ENCODE measurements around the gene RNF157.

RNF157 gene

GRCh38 chr17:76140661-76141211 is 99.6 kb downstream of the RNF157 start:
- DNase-seq (ENCODE audit: low read depth in 2 of 2) = no peak

- no peak for DNase-seq (ENCODE audit: low read depth in 2 of 2)
Measured at GRCh38 chr17:76139801-76140660, 100.3 kb downstream of the RNF157 start.

- no peak for DNase-seq (ENCODE audit: low read depth in 2 of 2)
Measured at GRCh38 chr17:76138896-76139752, 101.2 kb downstream of the RNF157 start.

GRCh38 chr17:76138234-76138895 is 101.9 kb downstream of the RNF157 start:
- no peak for DNase-seq (ENCODE audit: low read depth in 2 of 2)

GRCh38 chr17:76137351-76138233 is 102.7 kb downstream of the RNF157 start:
- no peak for DNase-seq (ENCODE audit: low read depth in 2 of 2)

GRCh38 chr17:76137001-76137350 is 103.3 kb downstream of the RNF157 start:
- DNase-seq (ENCODE audit: low read depth in 2 of 2) = no peak

- DNase-seq (ENCODE audit: low read depth in 2 of 2) = no peak
Measured at GRCh38 chr17:76136276-76137000, 103.9 kb downstream of the RNF157 start.

- no peak for DNase-seq (ENCODE audit: low read depth in 2 of 2)
Measured at GRCh38 chr17:76135810-76136188, 104.5 kb downstream of the RNF157 start.

- no peak for DNase-seq (ENCODE audit: low read depth in 2 of 2)
Measured at GRCh38 chr17:76134911-76135809, 105.1 kb downstream of the RNF157 start.

- DNase-seq (ENCODE audit: low read depth in 2 of 2) = no peak
Measured at GRCh38 chr17:76132574-76133338, 107.5 kb downstream of the RNF157 start.

- DNase-seq (ENCODE audit: low read depth in 2 of 2) = no peak
Measured at GRCh38 chr17:76131692-76132573, 108.4 kb downstream of the RNF157 start.

- DNase-seq (ENCODE audit: low read depth in 2 of 2) = no peak
Measured at GRCh38 chr17:76131051-76131691, 109.1 kb downstream of the RNF157 start.

GRCh38 chr17:76130473-76130872 is 109.8 kb downstream of the RNF157 start:
- DNase-seq (ENCODE audit: low read depth in 2 of 2) = no peak

GRCh38 chr17:76125922-76126321 is 114.4 kb downstream of the RNF157 start:
- DNase-seq (ENCODE audit: low read depth in 2 of 2) = no peak

GRCh38 chr17:76125391-76125675 is 115.0 kb downstream of the RNF157 start:
- no peak for DNase-seq (ENCODE audit: low read depth in 2 of 2)

- DNase-seq (ENCODE audit: low read depth in 2 of 2) = no peak
Measured at GRCh38 chr17:76124582-76125390, 115.5 kb downstream of the RNF157 start.

All from activated CD4-positive, alpha-beta T cell treated with anti-CD3 and anti-CD28 coated beads for 24 hours (primary cell).